Measurements from ENCODE around the gene KLRF2.

The KLRF2 gene

DNA sequence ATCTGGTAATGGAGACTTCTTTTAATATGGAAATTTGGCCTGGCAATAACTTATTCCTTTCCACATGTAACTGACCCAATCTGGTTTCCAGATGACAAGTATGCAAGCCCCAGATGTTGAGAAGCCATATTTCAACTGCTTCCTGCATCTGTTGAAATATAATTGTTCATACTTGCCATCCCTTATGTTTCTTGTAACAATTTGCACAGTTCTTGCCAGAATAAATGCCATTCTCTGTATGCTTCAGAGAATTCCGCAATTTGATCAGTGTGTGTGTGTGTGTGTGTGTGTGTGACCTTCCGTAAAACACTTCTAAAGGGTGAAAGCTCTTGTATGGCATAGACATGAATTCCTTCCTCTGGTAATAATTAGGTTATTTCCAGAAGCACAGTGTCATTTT lies 52.7 kb downstream of the KLRF2 start:
- FAIRE-seq = no peak
- no peak for DNase-seq (ENCODE audit: insufficient read length, low spot score)
- TF ChIP-seq POLR2A (IDR thresholded peaks at IDR 0.05; ENCODE audit: low read depth, low read length) = no peak

DNA sequence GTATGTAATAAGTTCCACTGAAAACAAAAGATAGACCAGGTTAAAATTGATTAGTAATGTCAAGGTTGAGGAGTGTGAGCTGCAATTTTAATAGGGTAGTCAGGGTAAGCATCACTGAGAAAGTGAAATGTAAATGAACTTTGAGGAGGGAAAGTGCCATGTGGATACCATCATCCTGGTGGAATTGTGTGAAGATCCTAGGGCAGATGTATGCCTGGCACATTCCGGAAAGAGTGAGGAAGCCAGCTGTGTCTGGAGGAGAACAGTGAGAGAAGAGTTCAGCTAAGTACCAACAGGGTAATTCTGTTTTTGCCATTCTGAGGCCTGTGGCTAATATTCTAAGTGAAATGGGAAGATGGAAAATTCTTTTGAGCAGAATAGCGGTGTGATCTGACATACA lies 53.7 kb downstream of the KLRF2 start:
- no peak for FAIRE-seq
- DNase-seq (ENCODE audit: insufficient read length, low spot score) = no peak
- TF ChIP-seq POLR2A (IDR thresholded peaks at IDR 0.05; ENCODE audit: low read depth, low read length) = no peak

GRCh38 chr12:9936591-9936990 lies 55.3 kb downstream of the KLRF2 start:
- no peak for FAIRE-seq
- TF ChIP-seq POLR2A (IDR thresholded peaks at IDR 0.05; ENCODE audit: low read depth, low read length) = no peak
- DNase-seq (ENCODE audit: insufficient read length, low spot score) = no peak

DNA sequence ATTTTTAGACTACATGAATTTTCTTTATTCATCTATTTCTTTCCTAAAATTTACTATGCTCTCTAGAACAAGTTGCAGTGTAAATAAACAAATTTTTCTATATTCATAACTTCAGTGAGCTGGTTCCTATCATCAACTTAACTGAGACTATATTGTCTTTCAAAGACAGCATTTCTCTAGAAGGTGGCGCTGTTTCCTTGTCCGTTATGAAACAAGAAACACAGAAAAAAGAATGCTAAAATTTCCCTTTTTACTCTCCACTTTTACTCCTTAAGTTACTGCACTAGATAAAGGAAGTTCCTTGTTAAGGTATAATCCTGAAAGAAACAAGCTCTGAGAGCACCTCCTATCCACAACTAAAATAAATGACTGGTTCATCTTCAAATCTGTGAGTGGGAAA lies 59.1 kb downstream of the KLRF2 start:
- FAIRE-seq (peak; percentile 36), DNase-seq (ENCODE audit: insufficient read length, low spot score) (no peak)
- TF ChIP-seq POLR2A (IDR thresholded peaks at IDR 0.05; ENCODE audit: low read depth, low read length) = no peak

DNA sequence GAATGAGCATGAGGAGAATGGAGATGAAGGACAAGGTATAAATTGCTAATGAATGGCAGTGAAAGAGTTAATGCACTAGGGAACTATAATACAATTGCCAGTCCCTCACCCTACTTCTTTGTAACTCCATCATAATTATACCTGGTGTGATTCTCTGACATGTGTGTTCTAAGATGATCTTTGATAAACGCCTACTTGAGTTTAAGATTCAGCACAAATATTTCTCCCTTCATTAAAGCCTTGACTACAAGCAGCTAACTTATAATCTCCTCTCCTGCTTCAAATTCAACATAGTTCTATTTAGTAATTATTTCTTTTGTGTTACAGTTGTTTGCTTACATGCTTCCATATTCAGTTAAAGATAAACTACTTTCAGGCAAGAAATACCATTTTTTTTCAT lies 60.5 kb downstream of the KLRF2 start:
- no peak for TF ChIP-seq POLR2A (IDR thresholded peaks at IDR 0.05; ENCODE audit: low read depth, low read length)
- no peak for DNase-seq (ENCODE audit: insufficient read length, low spot score)
- no peak for FAIRE-seq

- TF ChIP-seq POLR2A (IDR thresholded peaks at IDR 0.05; ENCODE audit: low read depth, low read length) = no peak
- DNase-seq (ENCODE audit: insufficient read length, low spot score) (no peak), FAIRE-seq (no peak)
Measured at GRCh38 chr12:9943240-9943639, 62.0 kb downstream of the KLRF2 start.

DNA sequence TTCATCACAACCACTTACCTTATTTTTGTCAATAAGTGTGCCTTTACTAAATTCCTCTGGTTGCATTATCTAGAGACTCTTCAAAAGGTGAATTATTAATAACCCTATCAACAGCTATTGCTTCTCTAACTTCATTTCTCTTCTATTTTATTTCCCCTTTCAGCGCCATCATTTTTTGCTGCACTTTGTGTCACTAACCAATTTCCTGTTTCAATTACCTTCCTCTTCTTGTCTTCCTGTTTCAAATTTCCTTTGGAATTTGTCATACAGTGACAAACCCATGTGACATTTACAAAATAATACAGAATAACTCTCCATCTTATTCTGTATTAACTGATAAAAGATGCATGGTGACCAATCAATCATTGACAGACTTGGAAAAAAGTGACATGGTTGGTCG lies 63.1 kb downstream of the KLRF2 start:
- FAIRE-seq = no peak
- TF ChIP-seq POLR2A (IDR thresholded peaks at IDR 0.05; ENCODE audit: low read depth, low read length) = no peak
- DNase-seq (ENCODE audit: insufficient read length, low spot score) = no peak
